Renal pelvis (tissue), 4 donors: ENCODE results near the gene WDR46. TPM values are rescaled to one million over a fixed set of nuclear protein-coding genes. Genes with fewer than 3 reads are reported as not detected.

Experiments
- DNase-seq: peaks from one replicate; pipeline ENCODE4 v3.0.0-alpha.2; 2013
- polyA plus RNA-seq, 3 donors: library from polyadenylated mRNA; unstranded; fragments of 120-200 nt; gene quantifications; one replicate each; pipeline ENCODE4 v1.2.1, GENCODE V29; 2013; ENCODE audit not compliant: insufficient read length in 3 of 3

WDR46 gene
- polyA plus RNA-seq, 3 donors = 70.0 to 73.9 (median 70.6) TPM

GRCh38 chr6:33315793-33316602 lies 27.0 kb upstream of the WDR46 start:
- no peak for DNase-seq

GRCh38 chr6:33314943-33315792 lies 26.1 kb upstream of the WDR46 start:
- no peak for DNase-seq

- DNase-seq = peak; percentile 70
Observed at GRCh38 chr6:33314515-33314942, 25.5 kb upstream of the WDR46 start.

GRCh38 chr6:33313709-33314514 lies 24.9 kb upstream of the WDR46 start, which contains the start of gene TAPBP:
Gene TAPBP (minus strand): TSS chr6:33314078. CDS start chr6:33314041, 37 bp downstream.
- DNase-seq = peak; percentile 66

GRCh38 chr6:33313105-33313708 lies 24.2 kb upstream of the WDR46 start:
- peak; percentile 35 for DNase-seq

GRCh38 chr6:33312361-33313104 lies 23.5 kb upstream of the WDR46 start:
- DNase-seq = peak; percentile 57

GRCh38 chr6:33306356-33306755 lies 17.3 kb upstream of the WDR46 start:
- no peak for DNase-seq

- DNase-seq = no peak
Observed at GRCh38 chr6:33305052-33305451, 16.0 kb upstream of the WDR46 start.

GRCh38 chr6:33304216-33304615 lies 15.2 kb upstream of the WDR46 start:
- no peak for DNase-seq

GRCh38 chr6:33301877-33302276 lies 12.8 kb upstream of the WDR46 start:
- DNase-seq = no peak

GRCh38 chr6:33299237-33299944 lies 10.4 kb upstream of the WDR46 start:
- DNase-seq = peak; percentile 93

- DNase-seq = peak; percentile 69
Observed at GRCh38 chr6:33298773-33299236, 9.8 kb upstream of the WDR46 start, which contains the start of gene RGL2. Gene RGL2 (minus strand): TSS chr6:33298942. CDS start chr6:33298610, 332 bp downstream.

- peak; percentile 77 for DNase-seq
Observed at GRCh38 chr6:33297956-33298772, 9.1 kb upstream of the WDR46 start.

GRCh38 chr6:33297406-33297955 lies 8.4 kb upstream of the WDR46 start:
- DNase-seq = peak; percentile 38

GRCh38 chr6:33296797-33297405 lies 7.9 kb upstream of the WDR46 start:
- no peak for DNase-seq

GRCh38 chr6:33295621-33296369 lies 6.8 kb upstream of the WDR46 start:
- no peak for DNase-seq

GRCh38 chr6:33294086-33294823 lies 5.2 kb upstream of the WDR46 start:
- no peak for DNase-seq
